Rectal smooth muscle tissue (tissue), 1 donor: ENCODE results near the gene AATF.

ENCODE experiments used
- H3K27ac ChIP-seq: one replicate; pipeline ENCODE4 v1.7.0; 2013; ENCODE audit warnings: low read depth, low read length, inconsistent platforms
- H3K27me3 ChIP-seq: one replicate; pipeline ENCODE4 v1.7.0; 2013; ENCODE audit warnings: low read length; ENCODE audit not compliant: control insufficient read depth, insufficient read depth
- H3K36me3 ChIP-seq: one replicate; pipeline ENCODE4 v1.7.0; 2013; ENCODE audit warnings: low read length; ENCODE audit not compliant: control insufficient read depth, insufficient read depth
- H3K4me1 ChIP-seq: one replicate; pipeline ENCODE4 v1.7.0; 2013; ENCODE audit warnings: low read length; ENCODE audit not compliant: control insufficient read depth, insufficient read depth
- H3K4me3 ChIP-seq: one replicate; pipeline ENCODE4 v1.7.0; 2013; ENCODE audit warnings: low read length
- H3K9ac ChIP-seq: one replicate; pipeline ENCODE4 v1.7.0; 2013; ENCODE audit warnings: low read length

Gene AATF

GRCh38 chr17:37051381-37051780, 102.6 kb downstream of the AATF start:
- peaks cover 5% of the 10 kb centered on the region for H3K36me3 ChIP-seq
- no peaks in the 10 kb centered on the region for H3K4me1 ChIP-seq
- H3K9ac ChIP-seq: no peak overlapping the region
- H3K27me3 ChIP-seq: no peaks in the 10 kb centered on the region
- H3K27ac ChIP-seq: no peak overlapping the region
- no peak overlapping the region for H3K4me3 ChIP-seq

GRCh38 chr17:37051833-37052232, 103.1 kb downstream of the AATF start:
- H3K27ac ChIP-seq: no peak overlapping the region
- H3K9ac ChIP-seq: no peak overlapping the region
- H3K4me1 ChIP-seq: no peaks in the 10 kb centered on the region
- H3K27me3 ChIP-seq: no peaks in the 10 kb centered on the region
- peaks cover 5% of the 10 kb centered on the region for H3K36me3 ChIP-seq
- no peak overlapping the region for H3K4me3 ChIP-seq

DNA sequence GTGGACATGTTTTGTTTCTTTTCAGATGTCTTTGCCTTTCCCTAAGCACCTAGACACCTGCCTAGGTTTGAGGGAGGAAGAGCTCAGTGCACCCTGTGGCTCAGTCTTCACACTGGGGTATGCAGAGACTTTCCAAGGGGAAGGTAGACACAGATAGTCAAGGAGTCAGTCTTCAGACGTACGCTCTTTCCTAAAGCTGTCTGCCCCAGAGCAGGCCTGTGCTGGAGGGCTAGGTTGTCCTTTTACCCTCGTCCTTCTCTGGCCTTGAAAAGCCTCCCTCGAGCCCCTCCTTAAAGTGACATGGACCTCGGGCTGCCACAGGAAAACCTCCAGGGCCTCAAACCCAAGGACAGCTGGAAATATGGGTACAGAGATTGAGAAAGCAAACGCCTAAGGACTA, 103.7 kb downstream of the AATF start:
- Histone ChIP-seq H3K9ac (no peak overlapping the region), H3K36me3 (peaks cover 5% of the 10 kb centered on the region), H3K4me1 (no peaks in the 10 kb centered on the region), H3K27me3 (no peaks in the 10 kb centered on the region), H3K4me3 (no peak overlapping the region), H3K27ac (no peak overlapping the region)

GRCh38 chr17:37054894-37055293, 106.1 kb downstream of the AATF start:
- no peak overlapping the region for H3K27ac ChIP-seq
- H3K4me1 ChIP-seq: no peaks in the 10 kb centered on the region
- no peak overlapping the region for H3K4me3 ChIP-seq
- H3K9ac ChIP-seq: no peak overlapping the region
- no peaks in the 10 kb centered on the region for H3K36me3 ChIP-seq
- H3K27me3 ChIP-seq: no peaks in the 10 kb centered on the region

DNA sequence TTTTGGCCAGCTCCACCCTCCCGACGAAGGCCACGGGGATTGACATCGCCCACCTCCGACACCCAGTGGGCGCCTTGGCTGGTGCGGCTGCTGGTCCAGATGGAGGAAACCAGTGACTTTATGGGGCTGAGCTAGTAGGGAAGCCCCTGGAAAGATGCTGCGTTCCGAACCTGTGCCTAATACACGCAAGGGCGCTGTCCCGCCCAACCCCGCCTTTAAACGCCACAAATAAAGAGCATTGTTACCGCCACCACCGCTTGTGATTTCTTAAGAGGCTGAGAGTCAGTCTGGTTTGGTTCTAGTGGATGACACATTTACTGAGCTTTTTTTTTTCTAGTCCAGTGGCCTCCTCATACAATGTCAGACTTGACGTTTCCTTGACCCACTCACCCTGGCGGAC, 107.9 kb downstream of the AATF start:
- Histone ChIP-seq H3K4me3 (no peak overlapping the region), H3K9ac (no peak overlapping the region), H3K4me1 (no peaks in the 10 kb centered on the region), H3K27ac (no peak overlapping the region), H3K27me3 (no peaks in the 10 kb centered on the region), H3K36me3 (no peaks in the 10 kb centered on the region)

DNA sequence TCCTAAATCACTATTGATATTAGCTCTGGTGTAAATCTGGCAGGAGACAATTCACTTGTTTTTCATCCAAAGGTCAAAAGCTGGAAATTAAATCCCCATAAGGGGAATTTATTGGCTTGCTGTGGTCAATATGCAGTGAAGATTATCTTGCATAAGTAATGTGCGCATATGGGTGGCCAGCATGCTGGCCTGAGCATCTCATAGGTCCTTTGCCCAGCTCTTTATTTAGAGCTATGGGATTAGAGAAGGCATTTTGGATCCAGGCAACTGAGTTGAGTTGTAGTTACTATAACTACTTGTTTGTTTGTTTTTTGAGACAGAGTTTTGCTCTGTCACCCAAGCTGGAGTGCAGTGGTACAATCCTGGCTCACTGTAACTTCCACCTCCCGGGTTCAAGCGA, 110.7 kb downstream of the AATF start:
- no peak overlapping the region for H3K9ac ChIP-seq
- no peak overlapping the region for H3K4me3 ChIP-seq
- no peaks in the 10 kb centered on the region for H3K27me3 ChIP-seq
- H3K4me1 ChIP-seq: no peaks in the 10 kb centered on the region
- H3K36me3 ChIP-seq: no peaks in the 10 kb centered on the region
- H3K27ac ChIP-seq: no peak overlapping the region

DNA sequence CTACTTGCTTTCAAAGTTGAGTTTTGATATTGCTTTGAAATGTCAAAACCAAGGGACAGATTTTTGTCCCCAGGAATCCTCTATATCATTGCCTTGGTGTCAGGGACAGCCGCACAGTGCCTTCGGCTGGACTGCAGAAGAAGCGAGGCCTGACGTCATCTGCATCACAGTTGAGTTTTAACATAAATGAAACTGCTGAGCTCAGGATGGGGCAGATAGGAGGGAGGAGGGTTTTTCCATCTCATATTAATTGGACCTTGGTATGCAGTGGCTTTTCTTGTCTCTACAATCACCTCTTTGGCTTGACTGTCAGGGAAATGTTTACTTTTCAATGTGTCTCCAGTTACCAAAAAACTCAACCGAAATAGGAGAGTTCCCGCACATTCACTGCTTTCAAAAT, 111.3 kb downstream of the AATF start:
- H3K27me3 ChIP-seq: no peaks in the 10 kb centered on the region
- H3K9ac ChIP-seq: no peak overlapping the region
- no peak overlapping the region for H3K4me3 ChIP-seq
- no peaks in the 10 kb centered on the region for H3K4me1 ChIP-seq
- no peaks in the 10 kb centered on the region for H3K36me3 ChIP-seq
- no peak overlapping the region for H3K27ac ChIP-seq

DNA sequence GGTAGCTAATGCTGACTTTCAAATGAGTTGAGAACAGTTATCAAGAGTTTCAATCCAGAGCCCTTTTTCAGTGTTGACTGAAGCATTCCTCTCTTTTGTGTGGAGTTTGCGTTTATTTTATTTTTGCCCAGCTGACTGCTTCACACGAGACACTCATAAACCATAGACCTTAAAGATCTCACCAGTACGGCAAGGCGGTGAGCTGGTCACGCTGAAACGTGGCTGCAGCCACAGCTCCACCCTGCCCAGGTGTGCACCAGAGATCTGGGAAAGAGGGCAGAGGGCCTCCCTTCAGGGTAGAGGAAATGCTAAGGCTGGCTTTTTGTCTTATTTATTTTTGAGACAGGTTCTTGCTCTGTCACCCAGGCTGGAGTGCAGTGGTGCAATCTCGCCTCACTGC, 112.2 kb downstream of the AATF start:
- Histone ChIP-seq H3K4me1 (no peaks in the 10 kb centered on the region), H3K4me3 (no peak overlapping the region), H3K27ac (no peak overlapping the region), H3K36me3 (no peaks in the 10 kb centered on the region), H3K9ac (no peak overlapping the region), H3K27me3 (no peaks in the 10 kb centered on the region)

- no peaks in the 10 kb centered on the region for H3K4me1 ChIP-seq
- no peak overlapping the region for H3K9ac ChIP-seq
- no peaks in the 10 kb centered on the region for H3K36me3 ChIP-seq
- no peak overlapping the region for H3K4me3 ChIP-seq
- no peaks in the 10 kb centered on the region for H3K27me3 ChIP-seq
- H3K27ac ChIP-seq: no peak overlapping the region
Measured at GRCh38 chr17:37062021-37062420, 113.3 kb downstream of the AATF start.

DNA sequence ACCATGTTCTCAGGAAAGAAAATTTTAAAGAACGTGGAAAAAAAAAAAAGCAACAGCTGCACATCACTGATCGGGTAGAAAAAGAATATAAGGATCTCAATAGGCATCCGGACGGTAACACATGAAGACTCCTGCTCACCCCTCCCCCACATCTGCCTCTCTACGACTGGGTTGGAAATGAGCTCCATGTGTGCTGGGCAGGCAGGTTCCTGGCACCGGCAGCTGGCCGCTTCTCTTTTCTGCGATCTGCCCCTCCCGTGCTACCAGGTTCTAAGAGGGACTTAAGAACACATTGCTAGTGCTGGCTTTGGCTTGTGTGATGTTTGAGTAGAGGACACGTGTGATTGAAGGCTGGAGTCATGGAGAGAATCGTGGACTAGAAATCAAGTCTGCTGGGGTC, 115.5 kb downstream of the AATF start:
- Histone ChIP-seq H3K4me3 (no peak overlapping the region), H3K27ac (no peak overlapping the region), H3K4me1 (no peaks in the 10 kb centered on the region), H3K27me3 (no peaks in the 10 kb centered on the region), H3K36me3 (no peaks in the 10 kb centered on the region), H3K9ac (no peak overlapping the region)

GRCh38 chr17:37064956-37065355, 116.2 kb downstream of the AATF start:
- Histone ChIP-seq H3K27ac (no peak overlapping the region), H3K4me3 (no peak overlapping the region), H3K4me1 (no peaks in the 10 kb centered on the region), H3K36me3 (no peaks in the 10 kb centered on the region), H3K27me3 (no peaks in the 10 kb centered on the region), H3K9ac (no peak overlapping the region)

DNA sequence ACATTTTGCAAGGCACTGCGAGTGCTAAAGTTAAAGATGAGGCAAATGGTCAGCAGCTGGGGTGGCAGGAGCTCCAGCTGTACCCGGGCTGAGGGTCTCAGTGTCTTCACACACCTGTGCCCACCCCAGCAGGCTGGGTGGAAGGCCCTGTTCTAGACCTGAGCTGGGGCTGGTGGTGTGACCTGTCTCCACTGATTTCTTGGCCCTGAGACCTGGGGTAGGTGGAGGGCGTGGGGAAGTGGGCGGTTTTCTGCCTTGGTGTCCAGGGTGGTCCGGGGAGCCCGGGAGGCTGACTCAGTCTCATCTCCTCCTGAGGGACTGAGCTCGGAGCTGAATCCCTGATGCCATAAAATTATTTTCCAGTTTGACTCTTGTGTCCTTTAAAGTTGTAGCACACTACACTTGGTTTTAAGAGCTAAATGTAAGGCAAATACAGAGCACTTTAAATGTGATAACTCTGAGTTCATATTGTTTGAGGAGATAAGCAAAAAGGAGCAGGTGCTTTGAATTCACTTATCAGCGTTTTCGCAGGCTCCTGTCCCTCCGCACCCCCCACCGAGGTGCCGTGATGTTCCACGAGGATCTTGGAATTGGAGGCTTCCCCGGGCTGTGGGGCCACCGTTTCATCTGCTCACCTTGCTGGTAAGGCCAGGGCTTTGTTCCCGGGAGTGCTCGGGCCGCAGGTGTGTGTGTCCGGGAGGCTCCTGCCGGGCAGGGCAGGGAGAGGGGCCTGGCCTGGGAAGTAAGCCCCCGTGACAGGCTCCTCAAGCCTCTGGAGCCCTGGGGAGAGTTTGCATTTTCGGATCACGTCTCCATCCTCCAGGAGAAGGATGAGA, 117.0 kb downstream of the AATF start:
- Histone ChIP-seq H3K27ac (no peak overlapping the region), H3K36me3 (no peaks in the 10 kb centered on the region), H3K9ac (no peak overlapping the region), H3K27me3 (no peaks in the 10 kb centered on the region), H3K4me1 (no peaks in the 10 kb centered on the region), H3K4me3 (no peak overlapping the region)
